ENCODE data around the gene SH3RF3.

The SH3RF3 gene

GRCh38 chr2:109266496-109266895, 137.5 kb downstream of the SH3RF3 start:
- no peak for DNase-seq

- DNase-seq: no peak
Observed at GRCh38 chr2:109266998-109267854, 138.2 kb downstream of the SH3RF3 start.

GRCh38 chr2:109268916-109269315, 139.9 kb downstream of the SH3RF3 start:
- no peak for DNase-seq

GRCh38 chr2:109269706-109270504, 140.9 kb downstream of the SH3RF3 start:
- DNase-seq: peak in 1 of 3 experiments; percentile 33

GRCh38 chr2:109270505-109271312, 141.7 kb downstream of the SH3RF3 start:
- DNase-seq: peak in 1 of 3 experiments; percentile 58

GRCh38 chr2:109271920-109272319, 142.9 kb downstream of the SH3RF3 start:
- DNase-seq: no peak

- DNase-seq: no peak
Observed at GRCh38 chr2:109272461-109272860, 143.5 kb downstream of the SH3RF3 start.

GRCh38 chr2:109275120-109276012, 146.4 kb downstream of the SH3RF3 start:
- peak; percentile 63 to 95 (median 87) for DNase-seq

- DNase-seq: peak in 1 of 3 experiments; percentile 8
Observed at GRCh38 chr2:109277406-109277805, 148.4 kb downstream of the SH3RF3 start.

GRCh38 chr2:109279243-109279860, 150.3 kb downstream of the SH3RF3 start:
- no peak for DNase-seq

- DNase-seq: peak in 2 of 3 experiments; percentile 6 to 57
Observed at GRCh38 chr2:109280804-109281203, 151.8 kb downstream of the SH3RF3 start.

- no peak for DNase-seq
Observed at GRCh38 chr2:109282360-109282759, 153.4 kb downstream of the SH3RF3 start.

GRCh38 chr2:109282865-109283264, 153.9 kb downstream of the SH3RF3 start:
- no peak for DNase-seq

GRCh38 chr2:109284826-109285225, 155.8 kb downstream of the SH3RF3 start:
- DNase-seq: no peak

GRCh38 chr2:109285244-109285651, 156.2 kb downstream of the SH3RF3 start:
- DNase-seq: no peak

- no peak for DNase-seq
Observed at GRCh38 chr2:109287413-109287812, 158.4 kb downstream of the SH3RF3 start.

GRCh38 chr2:109287838-109288237, 158.8 kb downstream of the SH3RF3 start:
- DNase-seq: no peak

GRCh38 chr2:109288544-109289368, 159.8 kb downstream of the SH3RF3 start:
- no peak for DNase-seq

GRCh38 chr2:109289504-109290222, 160.7 kb downstream of the SH3RF3 start:
- DNase-seq: no peak

All from NCI-H1417 (cell line).